HepG2 (cell line): ENCODE results near the gene ORC4. TPM values are rescaled to one million over a fixed set of nuclear protein-coding genes. Genes with fewer than 3 reads are reported as not detected.

ENCODE experiments used
- ATAC-seq: fragments of 200-7000 bp; cut with Tn5 transposase; 3 replicates; pipeline ENCODE4 v1.9.1; 2020; ENCODE audit warnings: mild to moderate bottlenecking, moderate library complexity
- BruUV-seq: library from RNA; stranded (reverse); fragments of 400-500 nt; replicated peaks from 2 replicates; lab custom pipeline; 2021; lab: Mats Ljungman, UMichigan
- CTCF ChIA-PET: fragments of 300-600 bp; formaldehyde crosslinking; extraction: SDS; loops from one replicate; lab custom pipeline; 2021; ENCODE audit warnings: low total read pairs, inconsistent platforms, low intra/inter-chr PET ratio; lab: Yijun Ruan, JAX
- POLR2A ChIA-PET: fragments of 350-600 bp; sonication (Branson Sonifier 250); formaldehyde crosslinking; loops from one replicate; lab custom pipeline; 2020; ENCODE audit warnings: antibody characterized with exemption, inconsistent platforms; lab: Yijun Ruan, JAX
- DNase-seq: peaks from one replicate; pipeline ENCODE4 v3.0.0-alpha.2; 2015; ENCODE audit warnings: low spot score
- FAIRE-seq: peaks from 3 replicates; lab custom pipeline; 2011; peaks lifted over from hg19 to GRCh38; lab: Jason Lieb, UNC
- H2AFZ ChIP-seq: one replicate; pipeline ENCODE4 v1.6.1; 2011; ENCODE audit warnings: low read length, inconsistent platforms
- H3K27ac ChIP-seq: fragments of 300-600 bp; 3 replicates; pipeline ENCODE4 v1.8.0; 2011; ENCODE audit warnings: mixed run types, mild to moderate bottlenecking, mixed read lengths, low read length, inconsistent platforms; ENCODE audit not compliant: insufficient read depth; ENCODE audit errors: extremely low read length
- H3K27me3 ChIP-seq, 2 experiments: fragments of 200-600 bp in 1 of 2; 2 replicates in 1 of 2; 3 replicates in 1 of 2; pipeline versions ENCODE4 v1.6.0 to v1.8.0; 2011; ENCODE audit warnings: low read length in 2 of 2, mild to moderate bottlenecking in 2 of 2, moderate library complexity in 2 of 2, inconsistent platforms in 1 of 2; ENCODE audit not compliant: insufficient read depth in 2 of 2, control insufficient read depth in 1 of 2
- H3K36me3 ChIP-seq, 2 experiments: fragments of 200-600 bp in 1 of 2; replicated peaks in 1 of 2; 2 replicates in 1 of 2; 3 replicates in 1 of 2; pipeline versions ENCODE4 v1.5.1 to v1.8.0; 2011; ENCODE audit warnings: low read length in 2 of 2, inconsistent platforms in 1 of 2; ENCODE audit not compliant: insufficient read depth in 2 of 2, control insufficient read depth in 1 of 2
- H3K4me1 ChIP-seq: 2 replicates; pipeline ENCODE4 v1.5.1; 2012; ENCODE audit warnings: low read length, inconsistent platforms; ENCODE audit not compliant: insufficient read depth
- H3K4me2 ChIP-seq: 2 replicates; pipeline ENCODE4 v1.6.0; 2011; ENCODE audit warnings: low read depth, low read length, inconsistent platforms
- H3K4me3 ChIP-seq, 3 experiments: fragments of 200-600 bp in 1 of 3; sonication (generic), shearing (Covaris generic) in 1 of 3; replicated peaks in 1 of 3; 2 replicates each; pipeline ENCODE4 v1.5.1; 2011 to 2016; ENCODE audit warnings: low read length in 3 of 3, inconsistent platforms in 2 of 3, low read depth in 2 of 3, mild to moderate bottlenecking in 2 of 3, control low read depth in 1 of 3, mixed read lengths in 1 of 3; ENCODE audit not compliant: insufficient read depth in 1 of 3
- H3K79me2 ChIP-seq: one replicate; pipeline ENCODE4 v1.6.1; 2011; ENCODE audit warnings: low read length, inconsistent platforms; ENCODE audit not compliant: insufficient read depth
- H3K9ac ChIP-seq: 2 replicates; pipeline ENCODE4 v1.6.0; 2011; ENCODE audit warnings: mild to moderate bottlenecking, low read depth, low read length, inconsistent platforms; ENCODE audit not compliant: insufficient read depth
- H3K9me3 ChIP-seq: 2 replicates; pipeline ENCODE4 v1.5.1; 2012; ENCODE audit warnings: mild to moderate bottlenecking, low read length
- H4K20me1 ChIP-seq: 2 replicates; pipeline ENCODE4 v1.6.0; 2011; ENCODE audit warnings: inconsistent platforms, mild to moderate bottlenecking, low read length, moderate library complexity; ENCODE audit not compliant: insufficient read depth
- CCDC6 ChIP-seq: sonication (generic); formaldehyde crosslinking; IDR thresholded peaks from 2 replicates; pipeline ENCODE4 v1.8.1; 2022; ENCODE audit warnings: mild to moderate bottlenecking, missing genetic modification reagents, moderate library complexity
- ERF ChIP-seq: IDR thresholded peaks from 2 replicates; pipeline ENCODE4 v1.6.1; 2018; ENCODE audit warnings: missing biosample characterization, missing genetic modification reagents
- HOXA5 ChIP-seq: sonication (generic); formaldehyde crosslinking; IDR thresholded peaks from 2 replicates; pipeline ENCODE4 v1.4.0; 2020; ENCODE audit warnings: missing genetic modification reagents
- PHB2 ChIP-seq: fragments of 450-650 bp; IDR thresholded peaks from 2 replicates; pipeline ENCODE4 v1.6.1; 2018; ENCODE audit not compliant: partially characterized antibody
- SP4 ChIP-seq: sonication (generic); formaldehyde crosslinking; IDR thresholded peaks from 2 replicates; pipeline ENCODE4 v1.8.1; 2023; ENCODE audit warnings: mild to moderate bottlenecking, missing genetic modification reagents
- TCF12 ChIP-seq, 2 experiments: fragments of 450-650 bp in 1 of 2; sonication (generic) in 1 of 2; formaldehyde crosslinking in 1 of 2; IDR thresholded peaks; 2 replicates each; pipeline versions ENCODE4 v1.6.1 to v1.8.0; 2017 to 2022; ENCODE audit warnings: antibody characterized with exemption in 1 of 2, mild to moderate bottlenecking in 1 of 2, missing genetic modification reagents in 1 of 2, moderate library complexity in 1 of 2
- ZEB1 ChIP-seq: IDR thresholded peaks from 2 replicates; pipeline ENCODE4 v1.6.1; 2012; ENCODE audit warnings: mild to moderate bottlenecking, low read depth, inconsistent platforms; ENCODE audit not compliant: insufficient replicate concordance
- ZNF274 ChIP-seq: sonication (generic); formaldehyde crosslinking; IDR thresholded peaks from 2 replicates; pipeline ENCODE4 v1.5.1; 2020; ENCODE audit warnings: mild to moderate bottlenecking, missing genetic modification reagents
- ZNF343 ChIP-seq: sonication (generic); formaldehyde crosslinking; IDR thresholded peaks from 2 replicates; pipeline ENCODE4 v1.4.0; 2020; ENCODE audit warnings: mild to moderate bottlenecking, missing genetic modification reagents
- ZNF777 ChIP-seq: sonication (generic); formaldehyde crosslinking; IDR thresholded peaks from 2 replicates; pipeline ENCODE4 v1.4.0; 2020; ENCODE audit warnings: missing genetic modification reagents
- ZNF83 ChIP-seq: sonication (generic); formaldehyde crosslinking; IDR thresholded peaks from 2 replicates; pipeline ENCODE4 v1.4.0; 2020; ENCODE audit warnings: missing genetic modification reagents, mild to moderate bottlenecking, borderline replicate concordance
- ZNF841 ChIP-seq: sonication (generic); formaldehyde crosslinking; IDR thresholded peaks from 2 replicates; pipeline ENCODE4 v1.8.1; 2023; ENCODE audit warnings: missing genetic modification reagents, borderline replicate concordance
- WGBS: methylation state at CpG from one replicate; pipeline ENCODE4 v1.1.6; 2017; ENCODE audit warnings: low lambda C conversion rate; 5-methylcytosine and 5-hydroxymethylcytosine counted together
- in situ Hi-C: cut with HindIII; loops from 2 replicates; pipeline ENCODE4 v1.10.0; 2017; ENCODE audit warnings: low pct_unique_long_range_greater_than_20kb; ENCODE audit not compliant: extremely low pct_ligation_motif_present
- intact Hi-C: fragments of 100-400 bp; cut with micrococcal nuclease; formaldehyde crosslinking; loops from one replicate; pipeline ENCODE4 v1.10.0; 2022; ENCODE audit not compliant: unreplicated experiment
- polyA plus RNA-seq, 8 experiments: library from polyadenylated mRNA; depleted of rRNA in 3 of 8; stranded (reverse) in 7 of 8; unstranded in 1 of 8; fragments of >200 nt; fragmentation: Illumina TruSeq in 4 of 8; extraction: Trizol in 4 of 8; gene quantifications; 2 replicates each; pipeline versions ENCODE4 v1.2.1 to v1.2.3, GENCODE V29; 2011 to 2016; ENCODE audit warnings: low read depth in 4 of 8, missing spikeins in 1 of 8, mixed read lengths in 1 of 8; ENCODE audit not compliant: insufficient read depth in 1 of 8
- total RNA-seq, 5 experiments: library from RNA; depleted of rRNA; stranded (reverse); fragments of >200 nt; fragmentation: Illumina TruSeq; extraction: Trizol; gene quantifications; 2 replicates each; pipeline ENCODE4 v1.2.3, GENCODE V29; 2016; ENCODE audit warnings: low read depth in 1 of 5
- TF ChIP-seq, protein P1 (sequence below): sonication (generic); formaldehyde crosslinking; IDR thresholded peaks from 2 replicates; pipeline ENCODE4; 2020; ENCODE audit warnings: missing genetic modification reagents, mild to moderate bottlenecking, borderline replicate concordance
- TF ChIP-seq, protein P2 (sequence below): sonication (generic); formaldehyde crosslinking; IDR thresholded peaks from 2 replicates; pipeline ENCODE4 v1.4.0; 2020; ENCODE audit warnings: missing genetic modification reagents
- TF ChIP-seq, protein P3 (sequence below): sonication (generic); formaldehyde crosslinking; IDR thresholded peaks from 2 replicates; pipeline ENCODE4 v1.5.1; 2020; ENCODE audit warnings: mild to moderate bottlenecking, missing genetic modification reagents, moderate library complexity

The ORC4 gene
- total and polyA plus RNA-seq, 2 of the 13 experiments (the other 11 are each of a cell fraction or from before 2014, with no cell fraction given), result 28.6 to 84.8 TPM

DNA sequence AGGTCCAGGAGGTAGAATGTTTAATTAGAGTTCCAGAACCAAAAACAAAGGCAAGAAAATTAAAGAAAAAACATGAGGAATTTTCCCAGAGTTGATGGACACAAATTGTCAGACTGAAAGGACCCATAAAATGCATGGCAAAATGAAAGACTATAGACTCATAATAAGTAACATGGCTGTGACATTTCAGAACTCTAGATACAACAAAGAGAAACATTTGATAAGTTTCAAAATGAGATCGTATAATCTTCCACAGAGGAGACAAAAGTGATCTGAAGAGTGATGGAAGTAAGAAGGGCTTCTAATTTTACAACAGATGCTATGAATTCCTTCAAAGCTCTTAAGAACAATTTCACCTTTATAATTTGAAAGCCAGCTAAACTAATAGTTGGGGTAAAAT is 20.4 kb downstream of the ORC4 start (continued):
- TF ChIP-seq, protein P1, sequence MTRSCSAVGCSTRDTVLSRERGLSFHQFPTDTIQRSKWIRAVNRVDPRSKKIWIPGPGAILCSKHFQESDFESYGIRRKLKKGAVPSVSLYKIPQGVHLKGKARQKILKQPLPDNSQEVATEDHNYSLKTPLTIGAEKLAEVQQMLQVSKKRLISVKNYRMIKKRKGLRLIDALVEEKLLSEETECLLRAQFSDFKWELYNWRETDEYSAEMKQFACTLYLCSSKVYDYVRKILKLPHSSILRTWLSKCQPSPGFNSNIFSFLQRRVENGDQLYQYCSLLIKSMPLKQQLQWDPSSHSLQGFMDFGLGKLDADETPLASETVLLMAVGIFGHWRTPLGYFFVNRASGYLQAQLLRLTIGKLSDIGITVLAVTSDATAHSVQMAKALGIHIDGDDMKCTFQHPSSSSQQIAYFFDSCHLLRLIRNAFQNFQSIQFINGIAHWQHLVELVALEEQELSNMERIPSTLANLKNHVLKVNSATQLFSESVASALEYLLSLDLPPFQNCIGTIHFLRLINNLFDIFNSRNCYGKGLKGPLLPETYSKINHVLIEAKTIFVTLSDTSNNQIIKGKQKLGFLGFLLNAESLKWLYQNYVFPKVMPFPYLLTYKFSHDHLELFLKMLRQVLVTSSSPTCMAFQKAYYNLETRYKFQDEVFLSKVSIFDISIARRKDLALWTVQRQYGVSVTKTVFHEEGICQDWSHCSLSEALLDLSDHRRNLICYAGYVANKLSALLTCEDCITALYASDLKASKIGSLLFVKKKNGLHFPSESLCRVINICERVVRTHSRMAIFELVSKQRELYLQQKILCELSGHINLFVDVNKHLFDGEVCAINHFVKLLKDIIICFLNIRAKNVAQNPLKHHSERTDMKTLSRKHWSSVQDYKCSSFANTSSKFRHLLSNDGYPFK (CRISPR knock-in tag), result no peak
- no peak for TF ChIP-seq ZNF841 (CRISPR knock-in tag)

DNA sequence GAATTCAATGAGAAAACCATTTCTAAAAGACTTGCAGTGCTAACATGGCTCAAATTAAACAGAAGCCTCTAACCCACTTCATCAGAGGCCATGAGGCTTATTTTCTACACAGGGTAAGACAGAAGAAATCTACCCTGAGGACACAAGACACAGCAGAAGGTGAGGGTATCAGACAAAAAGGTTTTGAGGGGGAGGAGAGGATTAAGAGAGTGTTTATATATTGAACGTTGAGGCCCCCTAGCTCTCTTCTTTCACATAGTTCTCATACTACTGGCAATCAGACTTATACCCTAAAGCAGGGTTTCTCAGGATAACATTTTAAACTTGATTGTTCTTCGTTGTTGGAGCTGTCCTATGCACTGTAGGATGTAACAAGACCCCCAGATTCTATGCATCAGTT is 21.4 kb downstream of the ORC4 start:
- H3K27me3 ChIP-seq, result no peaks in the 10 kb centered on the region
- no peak overlapping the region for H3K4me2 ChIP-seq
- in situ Hi-C loops, result no loop called here
- WGBS, result 80% methylated on average over 2 of the region's 2 CpGs
- H3K9me3 ChIP-seq, result peaks cover 3% of the 10 kb centered on the region; the same call in 1 of the 2 replicates
- no TSS peak for BruUV-seq
- H3K79me2 ChIP-seq, result peaks cover 93% of the 10 kb centered on the region
- H3K9ac ChIP-seq, result no peak overlapping the region
- H3K27ac ChIP-seq, result no peak overlapping the region
- H4K20me1 ChIP-seq, result peaks cover 7% of the 10 kb centered on the region
- FAIRE-seq (no peak), DNase-seq (no peak), ATAC-seq (no peak)
- ChIA-PET POLR2A (interaction anchor here (0.9 kb wide), 1 partner anchor 22 kb away, joined by 3 read pairs; the partner anchor contains the start of gene MBD5), CTCF (no interaction called here)
- peaks cover 5 to 12% of the 10 kb centered on the region in 2 experiments for H3K36me3 ChIP-seq
- H3K4me1 ChIP-seq, result 0 out of 2 replicates have a peak, but pooled peaks cover 6% of the 10 kb centered on the region
- H3K4me3 ChIP-seq, result no peak overlapping the region
- H2AFZ ChIP-seq, result no peak overlapping the region
- intact Hi-C loops, result no loop called here
- TF ChIP-seq ZNF777 (CRISPR knock-in tag) (no peak), ZNF274 (CRISPR knock-in tag) (no peak), ZEB1 (no peak), CCDC6 (CRISPR knock-in tag) (no peak), PHB2 (no peak), ZNF83 (CRISPR knock-in tag) (no peak), ERF (CRISPR knock-in tag) (no peak), TCF12 (IDR thresholded peaks at IDR 0.05) (no peak), TCF12 (CRISPR knock-in tag; IDR thresholded peaks at IDR 0.05) (no peak), SP4 (CRISPR knock-in tag) (no peak), ZNF343 (CRISPR knock-in tag) (no peak), HOXA5 (CRISPR knock-in tag) (no peak)
- TF ChIP-seq, protein P2, sequence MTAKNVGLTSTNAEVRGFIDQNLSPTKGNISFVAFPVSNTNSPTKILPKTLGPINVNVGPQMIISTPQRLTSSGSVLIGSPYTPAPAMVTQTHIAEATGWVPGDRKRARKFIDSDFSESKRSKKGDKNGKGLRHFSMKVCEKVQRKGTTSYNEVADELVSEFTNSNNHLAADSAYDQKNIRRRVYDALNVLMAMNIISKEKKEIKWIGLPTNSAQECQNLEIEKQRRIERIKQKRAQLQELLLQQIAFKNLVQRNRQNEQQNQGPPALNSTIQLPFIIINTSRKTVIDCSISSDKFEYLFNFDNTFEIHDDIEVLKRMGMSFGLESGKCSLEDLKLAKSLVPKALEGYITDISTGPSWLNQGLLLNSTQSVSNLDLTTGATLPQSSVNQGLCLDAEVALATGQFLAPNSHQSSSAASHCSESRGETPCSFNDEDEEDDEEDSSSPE (CRISPR knock-in tag), result no peak
- TF ChIP-seq, protein P3, sequence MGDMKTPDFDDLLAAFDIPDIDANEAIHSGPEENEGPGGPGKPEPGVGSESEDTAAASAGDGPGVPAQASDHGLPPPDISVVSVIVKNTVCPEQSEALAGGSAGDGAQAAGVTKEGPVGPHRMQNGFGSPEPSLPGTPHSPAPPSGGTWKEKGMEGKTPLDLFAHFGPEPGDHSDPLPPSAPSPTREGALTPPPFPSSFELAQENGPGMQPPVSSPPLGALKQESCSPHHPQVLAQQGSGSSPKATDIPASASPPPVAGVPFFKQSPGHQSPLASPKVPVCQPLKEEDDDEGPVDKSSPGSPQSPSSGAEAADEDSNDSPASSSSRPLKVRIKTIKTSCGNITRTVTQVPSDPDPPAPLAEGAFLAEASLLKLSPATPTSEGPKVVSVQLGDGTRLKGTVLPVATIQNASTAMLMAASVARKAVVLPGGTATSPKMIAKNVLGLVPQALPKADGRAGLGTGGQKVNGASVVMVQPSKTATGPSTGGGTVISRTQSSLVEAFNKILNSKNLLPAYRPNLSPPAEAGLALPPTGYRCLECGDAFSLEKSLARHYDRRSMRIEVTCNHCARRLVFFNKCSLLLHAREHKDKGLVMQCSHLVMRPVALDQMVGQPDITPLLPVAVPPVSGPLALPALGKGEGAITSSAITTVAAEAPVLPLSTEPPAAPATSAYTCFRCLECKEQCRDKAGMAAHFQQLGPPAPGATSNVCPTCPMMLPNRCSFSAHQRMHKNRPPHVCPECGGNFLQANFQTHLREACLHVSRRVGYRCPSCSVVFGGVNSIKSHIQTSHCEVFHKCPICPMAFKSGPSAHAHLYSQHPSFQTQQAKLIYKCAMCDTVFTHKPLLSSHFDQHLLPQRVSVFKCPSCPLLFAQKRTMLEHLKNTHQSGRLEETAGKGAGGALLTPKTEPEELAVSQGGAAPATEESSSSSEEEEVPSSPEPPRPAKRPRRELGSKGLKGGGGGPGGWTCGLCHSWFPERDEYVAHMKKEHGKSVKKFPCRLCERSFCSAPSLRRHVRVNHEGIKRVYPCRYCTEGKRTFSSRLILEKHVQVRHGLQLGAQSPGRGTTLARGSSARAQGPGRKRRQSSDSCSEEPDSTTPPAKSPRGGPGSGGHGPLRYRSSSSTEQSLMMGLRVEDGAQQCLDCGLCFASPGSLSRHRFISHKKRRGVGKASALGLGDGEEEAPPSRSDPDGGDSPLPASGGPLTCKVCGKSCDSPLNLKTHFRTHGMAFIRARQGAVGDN (CRISPR knock-in tag), result no peak
